H9 (cell line): Measurements from ENCODE around the gene EVI5. TPM values are rescaled to one million over a fixed set of nuclear protein-coding genes. Genes with fewer than 3 reads are reported as not detected.

Experiments used
- DNase-seq: peaks from one replicate; pipeline ENCODE4 v3.0.0-alpha.2; 2017
- H2AFZ ChIP-seq: one replicate; pipeline ENCODE4 v1.6.1; 2013; ENCODE audit warnings: mild to moderate bottlenecking, low read length, control low read depth, moderate library complexity
- H2AK5ac ChIP-seq: 2 replicates; pipeline ENCODE4 v1.6.1; 2013; ENCODE audit warnings: low read length, control low read depth, mixed read lengths; ENCODE audit not compliant: insufficient read length
- H2BK120ac ChIP-seq: one replicate; pipeline ENCODE4 v1.6.1; 2013; ENCODE audit warnings: low read depth, mild to moderate bottlenecking, low read length, control low read depth, inconsistent platforms; ENCODE audit not compliant: poor library complexity, severe bottlenecking
- H2BK12ac ChIP-seq: 2 replicates; pipeline ENCODE4 v1.6.1; 2013; ENCODE audit warnings: low read length, control low read depth, mixed read lengths, low read depth; ENCODE audit not compliant: insufficient read length
- H2BK15ac ChIP-seq: 2 replicates; pipeline ENCODE4 v1.6.1; 2013; ENCODE audit warnings: low read depth, low read length, control low read depth
- H2BK20ac ChIP-seq: one replicate; pipeline ENCODE4 v1.6.1; 2013; ENCODE audit warnings: low read depth, mild to moderate bottlenecking, low read length, control low read depth, inconsistent platforms; ENCODE audit not compliant: poor library complexity, severe bottlenecking
- H2BK5ac ChIP-seq: 2 replicates; pipeline ENCODE4 v1.6.1; 2013; ENCODE audit warnings: low read length, control low read depth, mixed read lengths; ENCODE audit not compliant: insufficient read length
- H3K14ac ChIP-seq: 2 replicates; pipeline ENCODE4 v1.6.1; 2013; ENCODE audit warnings: low read length, control low read depth; ENCODE audit not compliant: insufficient read depth
- H3K18ac ChIP-seq: 2 replicates; pipeline ENCODE4 v1.6.1; 2013; ENCODE audit warnings: low read depth, mild to moderate bottlenecking, mixed read lengths, low read length, control low read depth; ENCODE audit not compliant: insufficient read length
- H3K23ac ChIP-seq: 2 replicates; pipeline ENCODE4 v1.6.1; 2013; ENCODE audit warnings: low read length, control low read depth, mixed read lengths, low read depth; ENCODE audit not compliant: insufficient read length
- H3K23me2 ChIP-seq: 2 replicates; pipeline ENCODE4 v1.6.1; 2013; ENCODE audit warnings: low read depth, mild to moderate bottlenecking, mixed read lengths, low read length, control low read depth; ENCODE audit not compliant: insufficient read length, poor library complexity, severe bottlenecking
- H3K27ac ChIP-seq: 2 replicates; pipeline ENCODE4 v1.5.1; 2013; ENCODE audit warnings: low read length, control low read depth, mixed read lengths, low read depth; ENCODE audit not compliant: insufficient read length
- H3K27me3 ChIP-seq: 2 replicates; pipeline ENCODE4 v1.6.1; 2013; ENCODE audit warnings: low read length, control low read depth, inconsistent platforms; ENCODE audit not compliant: insufficient read depth
- H3K4ac ChIP-seq: 2 replicates; pipeline ENCODE4 v1.6.1; 2013; ENCODE audit warnings: low read depth, mild to moderate bottlenecking, control low read depth, inconsistent platforms, low read length, moderate library complexity
- H3K4me1 ChIP-seq: 2 replicates; pipeline ENCODE4 v1.6.1; 2013; ENCODE audit warnings: low read length, control low read depth, inconsistent platforms; ENCODE audit not compliant: insufficient read depth
- H3K4me2 ChIP-seq: 2 replicates; pipeline ENCODE4 v1.6.1; 2013; ENCODE audit warnings: low read length, control low read depth, mixed read lengths; ENCODE audit not compliant: insufficient read length, insufficient read depth
- H3K56ac ChIP-seq: 2 replicates; pipeline ENCODE4 v1.6.1; 2013; ENCODE audit warnings: low read depth, mild to moderate bottlenecking, mixed read lengths, low read length, control low read depth; ENCODE audit not compliant: insufficient read length
- H3K79me1 ChIP-seq: 2 replicates; pipeline ENCODE4 v1.6.1; 2013; ENCODE audit warnings: low read depth, mild to moderate bottlenecking, moderate library complexity, low read length, control low read depth, inconsistent platforms; ENCODE audit not compliant: insufficient read depth, poor library complexity, severe bottlenecking
- H3K79me2 ChIP-seq: 2 replicates; pipeline ENCODE4 v1.6.1; 2013; ENCODE audit warnings: low read length, control low read depth, inconsistent platforms; ENCODE audit not compliant: insufficient read depth
- H3K9ac ChIP-seq: 2 replicates; pipeline ENCODE4 v1.6.1; 2013; ENCODE audit warnings: low read length, control low read depth, mixed read lengths; ENCODE audit not compliant: insufficient read length; ENCODE audit errors: extremely low read depth
- H3K9me3 ChIP-seq: one replicate; pipeline ENCODE4 v1.6.1; 2013; ENCODE audit warnings: low read depth, low read length, inconsistent platforms; ENCODE audit not compliant: control insufficient read depth
- H3T11ph ChIP-seq: one replicate; pipeline ENCODE4 v1.6.1; 2013; ENCODE audit warnings: mild to moderate bottlenecking, low read length, control low read depth, inconsistent platforms
- H4K20me1 ChIP-seq: one replicate; pipeline ENCODE4 v1.6.1; 2013; ENCODE audit not compliant: control insufficient read depth, insufficient read length, insufficient read depth
- H4K5ac ChIP-seq: 2 replicates; pipeline ENCODE4 v1.6.1; 2013; ENCODE audit warnings: low read depth, mild to moderate bottlenecking, mixed read lengths, low read length, control low read depth; ENCODE audit not compliant: insufficient read length
- H4K8ac ChIP-seq: replicated peaks from 2 replicates; pipeline ENCODE4 v1.6.1; 2013; ENCODE audit warnings: low read length, control low read depth, mixed read lengths, low read depth; ENCODE audit not compliant: insufficient read length
- H4K91ac ChIP-seq: 2 replicates; pipeline ENCODE4 v1.6.1; 2013; ENCODE audit warnings: low read depth, mild to moderate bottlenecking, moderate library complexity, mixed read lengths, low read length, control low read depth; ENCODE audit not compliant: insufficient read length
- H3K27ac Mint-ChIP-seq, 3 experiments: 2 replicates in 2 of 3; 3 replicates in 1 of 3; pipeline ENCODE4 v1.8.0; 2020 to 2021; ENCODE audit warnings: mixed read lengths in 3 of 3, mild to moderate bottlenecking in 1 of 3, moderate library complexity in 1 of 3
- H3K27me3 Mint-ChIP-seq: 2 replicates; pipeline ENCODE4 v1.8.0; 2021; ENCODE audit warnings: low read depth, mild to moderate bottlenecking, moderate library complexity, mixed read lengths
- H3K36me3 Mint-ChIP-seq, 3 experiments: 2 replicates in 2 of 3; 3 replicates in 1 of 3; pipeline ENCODE4 v1.8.0; 2020 to 2021; ENCODE audit warnings: low read depth in 3 of 3, mixed read lengths in 3 of 3; ENCODE audit not compliant: insufficient read depth in 1 of 3
- H3K4me1 Mint-ChIP-seq, 2 experiments: 2 replicates each; pipeline ENCODE4 v1.8.0; 2020; ENCODE audit warnings: mixed read lengths in 2 of 2
- H3K4me3 Mint-ChIP-seq, 2 experiments: 2 replicates in 1 of 2; 3 replicates in 1 of 2; pipeline ENCODE4 v1.8.0; 2020 to 2021; ENCODE audit warnings: mild to moderate bottlenecking in 2 of 2, mixed read lengths in 2 of 2, moderate library complexity in 1 of 2
- H3K9me3 Mint-ChIP-seq, 2 experiments: 2 replicates in 1 of 2; 3 replicates in 1 of 2; pipeline ENCODE4 v1.8.0; 2020; ENCODE audit warnings: mild to moderate bottlenecking in 2 of 2, mixed read lengths in 2 of 2, moderate library complexity in 1 of 2
- CTCF ChIP-seq: fragments of 200-600 bp; sonication (generic); conservative IDR thresholded peaks from 3 replicates; pipeline ENCODE4 v1.8.0; 2021; ENCODE audit warnings: antibody characterized with exemption, mild to moderate bottlenecking
- WGBS: extraction: QIAGEN DNeasy Blood & Tissue Kit; methylation state at CpG from one replicate; pipeline ENCODE4 v1.1.7; 2013; ENCODE audit warnings: missing lambda C conversion rate, low lambda C conversion rate, mixed read lengths; ENCODE audit not compliant: insufficient read length; ENCODE audit errors: extremely low coverage; 5-methylcytosine and 5-hydroxymethylcytosine counted together
- total RNA-seq: library from RNA; stranded (reverse); gene quantifications from 2 replicates; pipeline ENCODE4 v1.2.1, GENCODE V29; 2021

EVI5 gene
- total RNA-seq, 1 experiment from 2014 or later = 9.7 TPM

GRCh38 chr1:92470216-92470615 is 314.7 kb downstream of the EVI5 start:
- no peak overlapping the region for H3K4me3 Mint-ChIP-seq
- H4K8ac ChIP-seq = no peak overlapping the region
- H2BK12ac ChIP-seq = no peak overlapping the region
- no peak overlapping the region for H2BK5ac ChIP-seq
- H3K9ac ChIP-seq = no peak overlapping the region
- H3K9me3 Mint-ChIP-seq = no peaks in the 10 kb centered on the region
- H3K23me2 ChIP-seq = no peaks in the 10 kb centered on the region
- H2BK15ac ChIP-seq = no peak overlapping the region
- H3K27ac Mint-ChIP-seq = no peak overlapping the region
- no peak for DNase-seq
- no peak overlapping the region for H2BK120ac ChIP-seq
- no peak for TF ChIP-seq CTCF
- H2BK20ac ChIP-seq = no peak overlapping the region
- H4K5ac ChIP-seq = no peak overlapping the region
- WGBS = no CpG with 5 or more reads among the region's 1 CpG
- no peak overlapping the region for H3K4me2 ChIP-seq
- no peak overlapping the region for H3K14ac ChIP-seq
- no peaks in the 10 kb centered on the region for H4K20me1 ChIP-seq
- H3K4me1 ChIP-seq = no peaks in the 10 kb centered on the region
- H3K9me3 ChIP-seq = no peaks in the 10 kb centered on the region
- no peak overlapping the region for H3K56ac ChIP-seq
- H3K27ac ChIP-seq = no peak overlapping the region
- no peaks in the 10 kb centered on the region for H3K36me3 Mint-ChIP-seq
- H3K27me3 Mint-ChIP-seq = peaks cover 26% of the 10 kb centered on the region
- no peak overlapping the region for H2AK5ac ChIP-seq
- H3K79me1 ChIP-seq = no peaks in the 10 kb centered on the region
- no peak overlapping the region for H3K18ac ChIP-seq
- no peak overlapping the region for H3K4ac ChIP-seq
- no peak overlapping the region for H3T11ph ChIP-seq
- no peaks in the 10 kb centered on the region for H3K79me2 ChIP-seq
- H4K91ac ChIP-seq = no peak overlapping the region
- H2AFZ ChIP-seq = no peak overlapping the region
- no peak overlapping the region for H3K23ac ChIP-seq
- peaks cover 0 to 17% of the 10 kb centered on the region in 2 experiments; a peak in 2 of 4 replicates for H3K4me1 Mint-ChIP-seq
- H3K27me3 ChIP-seq = 0 out of 2 replicates have a peak, but pooled peaks cover 2% of the 10 kb centered on the region
